SKM-1 (cell line): ENCODE data around the gene CACNA1C.

Experiments
- DNase-seq: peaks from one replicate; lab custom pipeline; 2025; ENCODE audit not compliant: unreplicated experiment; lab: John Stamatoyannopoulos, UW

CACNA1C gene

DNA sequence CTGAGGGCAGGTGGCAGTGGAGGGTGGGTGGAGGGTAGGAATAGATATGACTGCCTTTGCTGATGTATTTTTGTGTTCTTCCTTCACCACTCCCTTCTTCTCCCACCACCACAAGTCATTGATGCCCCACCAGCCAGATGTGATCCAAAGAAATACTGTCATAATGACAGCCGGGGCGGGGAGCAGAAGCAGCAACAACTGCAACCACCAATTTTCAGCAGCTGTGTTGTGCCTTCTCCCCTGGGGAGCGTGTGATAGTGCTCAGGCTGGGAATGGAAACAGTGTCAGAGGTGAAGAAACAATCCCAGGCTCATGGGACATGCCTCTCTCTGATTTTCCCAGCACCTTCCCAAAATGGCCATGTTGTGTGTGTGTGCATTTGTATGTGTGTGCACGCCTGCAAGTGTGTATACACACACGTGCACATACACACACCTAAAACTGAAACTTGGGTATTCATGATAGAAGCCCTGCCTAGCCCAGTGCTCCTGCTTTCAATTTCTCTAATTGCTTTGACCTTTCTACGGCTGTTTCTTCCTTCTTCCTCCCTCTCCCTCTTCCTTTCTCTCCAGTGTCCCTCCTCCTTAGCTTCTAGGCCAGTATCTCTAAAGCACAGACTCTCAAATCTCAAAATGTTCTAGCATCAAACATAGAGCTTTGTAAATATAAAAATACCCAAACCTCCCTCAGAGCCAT lies 442.8 kb downstream of the CACNA1C start:
- DNase-seq: no peak

- DNase-seq: no peak
Observed at GRCh38 chr12:2498964-2499500, 446.2 kb downstream of the CACNA1C start.

- peak; percentile 6 for DNase-seq
Observed at GRCh38 chr12:2501464-2502191, 448.8 kb downstream of the CACNA1C start.

- DNase-seq: no peak
Observed at GRCh38 chr12:2503036-2503435, 450.2 kb downstream of the CACNA1C start.

DNA sequence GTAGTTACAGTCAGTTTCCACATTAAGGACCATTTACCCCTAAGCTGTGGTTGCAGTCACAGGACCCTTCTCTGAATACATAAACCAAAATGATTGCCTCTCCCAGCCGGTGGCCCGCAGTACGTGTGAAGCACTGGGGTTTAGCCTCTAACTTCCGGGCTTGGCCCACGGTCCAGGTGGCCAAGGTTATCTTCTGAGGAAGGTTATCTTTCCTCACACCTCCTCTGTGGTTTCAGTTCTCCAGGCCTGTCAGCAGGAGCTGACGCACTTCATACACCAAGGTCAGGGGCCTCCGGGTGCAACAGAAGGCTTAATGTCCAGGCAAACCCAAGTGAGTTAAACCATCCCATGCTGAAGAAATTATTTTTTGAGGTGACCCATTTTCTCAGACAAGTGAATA lies 451.0 kb downstream of the CACNA1C start:
- DNase-seq: no peak

GRCh38 chr12:2504577-2504976 lies 451.8 kb downstream of the CACNA1C start:
- DNase-seq: no peak

DNA sequence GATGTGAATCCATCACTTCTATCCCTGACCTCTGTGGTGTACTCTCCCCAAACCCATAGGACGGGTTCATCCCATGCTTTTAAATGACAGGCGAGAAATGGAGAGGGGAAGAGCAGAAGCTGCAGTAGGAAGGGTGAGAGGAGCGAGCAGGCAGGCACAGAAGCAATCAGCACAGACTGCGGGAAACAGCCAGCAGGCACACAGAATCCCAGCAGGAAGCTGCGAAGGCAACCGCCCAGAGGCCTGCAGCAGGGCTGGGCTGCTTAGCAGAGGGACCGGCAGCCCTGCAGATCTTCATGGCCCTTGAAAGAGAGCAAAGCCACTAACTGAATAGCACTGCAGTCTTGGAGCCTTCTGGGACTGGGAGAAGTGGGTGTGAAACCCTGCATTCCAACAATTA lies 455.0 kb downstream of the CACNA1C start:
- no peak for DNase-seq

DNA sequence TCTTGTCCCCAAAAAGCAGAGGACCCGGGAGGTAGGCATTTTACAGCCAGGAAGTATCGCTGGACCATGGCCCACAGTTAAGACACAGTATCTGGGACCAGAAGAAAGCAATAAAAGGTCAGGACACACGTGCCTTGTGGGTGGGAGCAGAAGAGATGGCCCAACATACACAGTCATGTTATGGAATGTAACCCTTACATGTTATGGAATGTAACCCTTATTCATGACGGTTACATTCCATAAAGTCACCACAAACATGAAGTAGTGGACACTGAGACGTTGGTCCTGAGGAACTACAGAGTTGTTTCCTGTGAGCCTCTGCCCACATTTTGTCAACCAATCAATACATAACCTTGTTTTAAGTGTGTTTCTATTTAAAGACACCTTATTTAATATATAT lies 456.4 kb downstream of the CACNA1C start:
- no peak for DNase-seq

GRCh38 chr12:2510045-2510444 lies 457.3 kb downstream of the CACNA1C start:
- no peak for DNase-seq

DNA sequence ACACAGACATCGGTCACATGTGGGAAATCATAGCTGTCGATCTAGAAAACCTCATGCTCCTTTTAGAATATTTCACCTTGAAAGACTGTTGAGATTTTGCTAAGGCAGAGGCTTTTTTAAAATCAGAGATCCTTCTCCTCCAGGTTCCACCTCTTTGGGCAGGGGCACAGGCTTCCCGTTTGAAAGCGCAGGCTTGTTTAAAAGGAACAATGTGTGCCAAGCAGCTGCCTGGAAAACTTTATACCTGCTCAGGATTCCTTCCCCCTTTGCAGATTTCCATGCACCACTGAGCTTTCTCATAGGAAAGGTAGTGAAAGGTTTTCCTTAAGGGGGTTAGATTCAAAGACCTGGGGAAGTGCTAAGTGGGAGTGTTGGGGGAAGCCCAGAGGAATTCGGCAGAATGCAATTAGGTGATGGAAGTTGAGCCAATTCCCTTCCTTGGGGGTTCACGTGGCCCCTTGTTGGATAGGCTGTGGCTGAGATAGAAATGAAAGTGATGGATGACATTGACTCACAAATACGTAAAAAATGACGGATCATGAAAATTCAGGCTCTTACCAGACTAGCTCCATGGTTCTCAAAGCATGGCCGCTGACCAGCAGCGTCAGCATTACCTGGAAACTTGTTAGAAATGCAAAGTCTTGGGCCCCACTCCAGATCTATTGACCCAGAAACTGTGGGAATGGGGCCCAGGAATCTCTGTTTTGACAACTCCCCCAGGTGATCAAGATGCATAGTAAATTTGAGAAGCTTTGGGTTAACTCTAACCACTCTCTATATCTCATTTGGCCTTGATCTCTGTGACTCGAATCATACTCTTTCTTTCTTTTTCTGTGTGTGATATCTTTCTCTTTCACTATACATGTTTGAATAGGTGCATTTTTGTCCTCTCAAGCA lies 460.6 kb downstream of the CACNA1C start:
- no peak for DNase-seq

GRCh38 chr12:2514038-2514340 lies 461.2 kb downstream of the CACNA1C start:
- DNase-seq: no peak

DNA sequence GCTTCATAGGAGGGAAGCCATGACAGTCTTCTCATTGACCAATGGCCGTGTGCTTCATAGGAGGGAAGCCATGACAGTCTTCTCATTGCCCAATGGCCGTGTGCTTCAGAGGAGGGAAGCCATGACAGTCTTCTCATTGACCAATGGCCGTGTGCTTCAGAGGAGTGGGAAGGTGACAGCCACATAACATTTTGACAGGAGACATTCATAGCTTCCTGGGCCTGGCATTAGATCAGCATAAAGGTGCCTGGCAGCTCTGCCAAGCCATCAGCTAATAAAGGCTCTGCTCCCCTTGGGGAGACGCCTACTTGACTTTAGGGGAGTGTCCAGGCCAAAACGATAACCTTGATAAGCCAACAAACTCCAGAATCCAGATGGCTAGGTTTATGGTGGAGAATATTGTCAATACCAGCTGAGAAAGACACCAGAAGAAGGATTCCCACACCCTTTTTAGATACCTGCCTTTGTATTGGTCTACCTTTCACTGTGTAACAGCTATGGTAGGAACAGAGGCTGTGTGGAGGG lies 468.0 kb downstream of the CACNA1C start:
- DNase-seq: no peak

DNA sequence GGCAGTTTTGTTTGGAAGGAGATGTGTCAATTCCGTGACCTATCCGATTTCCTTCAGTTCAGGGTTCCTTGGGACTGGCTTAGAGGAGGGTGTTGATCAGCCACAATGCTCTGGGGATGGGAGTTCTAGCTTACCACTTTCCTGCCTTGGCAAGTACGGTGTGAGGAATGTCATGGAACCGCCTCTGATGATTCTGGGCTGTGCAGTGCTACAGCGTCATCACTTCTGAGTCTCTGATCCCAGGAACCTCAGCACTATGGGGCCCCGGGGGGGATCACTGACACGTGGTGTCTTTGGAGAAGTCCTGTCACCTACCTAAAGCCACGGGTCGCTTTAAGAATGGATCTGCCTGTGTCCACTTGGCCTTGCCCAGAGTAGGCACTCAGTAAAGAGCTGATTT lies 470.5 kb downstream of the CACNA1C start:
- DNase-seq: no peak

DNA sequence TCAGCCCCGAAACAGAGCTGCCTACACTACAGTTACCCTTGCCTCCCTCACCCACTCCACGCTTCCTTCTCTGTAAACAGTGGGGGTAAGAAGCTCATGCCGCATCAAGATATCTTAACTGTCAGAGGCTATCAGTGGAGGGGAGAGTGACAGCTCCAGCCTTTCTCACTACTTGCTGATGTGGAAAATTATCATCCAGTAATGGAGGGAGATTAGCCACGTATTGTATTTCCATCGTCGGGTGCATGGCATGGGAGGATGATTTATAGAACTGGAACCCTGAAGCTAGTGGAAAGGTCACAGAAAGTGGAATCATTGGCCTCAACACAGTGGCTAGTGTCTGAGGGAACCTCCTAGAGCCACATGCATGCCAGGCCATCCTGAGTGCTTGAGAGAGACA lies 471.1 kb downstream of the CACNA1C start:
- DNase-seq: no peak

GRCh38 chr12:2526371-2526770 lies 473.6 kb downstream of the CACNA1C start:
- no peak for DNase-seq

GRCh38 chr12:2528001-2528400 lies 475.2 kb downstream of the CACNA1C start:
- no peak for DNase-seq

DNA sequence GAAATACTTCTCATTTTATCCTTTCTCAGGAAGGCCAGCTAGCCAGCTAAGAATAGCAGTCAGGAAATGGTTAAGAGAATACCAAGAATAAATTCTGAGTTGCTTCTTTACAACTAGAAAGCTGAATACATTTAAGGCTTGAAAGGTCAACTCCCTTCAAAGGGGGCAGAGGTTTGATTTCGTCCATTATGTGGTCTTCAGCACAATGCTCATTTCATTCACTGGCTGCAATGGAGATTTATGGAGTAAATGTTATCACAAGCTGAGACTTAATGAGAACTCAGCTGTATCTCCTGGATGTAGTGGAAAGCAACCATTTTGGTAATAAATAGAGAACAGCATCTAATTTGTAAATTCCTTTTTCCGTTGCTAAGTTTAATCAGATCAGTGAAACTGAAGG lies 477.0 kb downstream of the CACNA1C start:
- no peak for DNase-seq

DNA sequence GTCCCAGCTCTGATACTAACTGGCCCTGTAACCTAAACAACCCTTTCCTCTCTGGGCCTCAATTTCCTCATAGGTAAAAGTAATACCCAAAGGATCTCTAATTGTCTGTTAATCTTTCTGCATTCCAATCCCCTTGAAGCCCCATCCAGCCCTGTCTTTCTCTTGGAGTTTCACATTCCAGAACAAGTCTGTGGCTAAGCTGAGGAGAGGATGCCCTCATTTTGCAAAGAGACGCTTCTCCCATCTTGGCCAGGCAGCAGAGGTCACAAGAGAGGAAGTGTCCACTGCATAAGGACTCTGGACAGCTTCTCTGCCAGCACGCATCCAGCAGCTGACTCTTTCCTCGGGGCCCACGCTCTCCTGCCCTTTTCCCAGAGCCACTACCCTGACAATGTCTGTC lies 478.6 kb downstream of the CACNA1C start:
- DNase-seq: no peak

- no peak for DNase-seq
Observed at GRCh38 chr12:2533036-2533435, 480.2 kb downstream of the CACNA1C start.

GRCh38 chr12:2535583-2536204 lies 482.9 kb downstream of the CACNA1C start:
- no peak for DNase-seq

- no peak for DNase-seq
Observed at GRCh38 chr12:2536724-2537123, 483.9 kb downstream of the CACNA1C start.
